Peyer's patch (tissue), 4 donors: ENCODE data around the gene LCE6A. TPM values are rescaled to one million over a fixed set of nuclear protein-coding genes. Genes with fewer than 3 reads are reported as not detected.

ENCODE experiments used
- DNase-seq, 3 donors: peaks; one replicate each; pipeline ENCODE4 v3.0.0-alpha.2; 2017 to 2019
- H3K27ac ChIP-seq, 4 donors: fragments of 200-600 bp; sonication (generic); one replicate each; pipeline ENCODE4 v1.5.1; 2016 to 2019
- H3K27me3 ChIP-seq, 2 donors: fragments of 200-600 bp; sonication (generic); one replicate each; pipeline ENCODE4 v1.5.1; 2019
- H3K36me3 ChIP-seq, 3 donors: fragments of 200-600 bp; sonication (generic); one replicate each; pipeline ENCODE4 v1.5.1; 2016 to 2019
- H3K4me1 ChIP-seq, 4 donors: fragments of 200-600 bp; sonication (generic); one replicate each; pipeline ENCODE4 v1.5.1; 2016 to 2019
- H3K4me3 ChIP-seq, 4 donors: fragments of 200-600 bp; sonication (generic); 1 replicate in 3 of 4; 2 replicates in 1 of 4; pipeline ENCODE4 v1.5.1; 2016 to 2019; ENCODE audit warnings: mild to moderate bottlenecking in 1 of 4
- H3K9me3 ChIP-seq, 4 donors: fragments of 200-600 bp; sonication (generic); one replicate each; pipeline ENCODE4 v1.5.1; 2016 to 2019; ENCODE audit warnings: mild to moderate bottlenecking in 1 of 4
- POLR2A ChIP-seq, 2 donors: fragments of 450-650 bp; IDR thresholded peaks; one replicate each; pipeline ENCODE4 v1.5.1; 2017; ENCODE audit warnings: antibody characterized with exemption in 2 of 2, mild to moderate bottlenecking in 2 of 2, moderate library complexity in 2 of 2
- total RNA-seq, 4 donors: library from RNA; depleted of rRNA; stranded (reverse); fragments of >200 nt; gene quantifications; one replicate each; pipeline ENCODE4 v1.1.0, GENCODE V29; 2016
- TF ChIP-seq, protein P1 (sequence below), 6 experiments: fragments of 450-650 bp in 4 of 6; fragments of 200-600 bp in 2 of 6; sonication (generic) in 1 of 6; IDR thresholded peaks; one replicate each; pipeline ENCODE4 v1.5.1; 2017 to 2019; ENCODE audit warnings: antibody characterized with exemption in 6 of 6, mild to moderate bottlenecking in 3 of 6, moderate library complexity in 1 of 6

The LCE6A gene
- total RNA-seq, 4 donors from 2014 or later, result not detected

DNA sequence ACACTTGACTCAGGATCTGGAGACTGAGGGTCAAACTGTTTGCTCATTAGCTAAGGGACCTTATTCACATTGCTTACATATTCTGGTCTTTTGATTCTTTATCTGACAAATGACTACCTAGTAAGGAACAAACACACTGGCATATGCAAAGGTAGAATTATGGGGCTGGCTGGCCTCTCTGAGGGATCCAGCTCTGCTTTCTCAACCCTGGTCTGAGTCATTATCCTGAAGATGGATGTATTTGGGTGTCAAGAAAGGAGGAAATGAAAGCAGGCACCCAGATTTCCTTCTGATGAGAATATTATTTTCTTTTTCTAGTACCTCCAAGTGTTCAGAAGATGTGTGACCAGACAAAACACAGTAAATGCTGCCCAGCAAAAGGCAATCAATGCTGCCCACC, 41.4 kb downstream of the LCE6A start:
- Histone ChIP-seq H3K27me3 (no peaks in the 10 kb centered on the region), H3K27ac (no peak overlapping the region), H3K9me3 (no peaks in the 10 kb centered on the region), H3K36me3 (no peaks in the 10 kb centered on the region), H3K4me1 (no peaks in the 10 kb centered on the region), H3K4me3 (no peak overlapping the region)
- no peak for DNase-seq
- TF ChIP-seq, protein P1, sequence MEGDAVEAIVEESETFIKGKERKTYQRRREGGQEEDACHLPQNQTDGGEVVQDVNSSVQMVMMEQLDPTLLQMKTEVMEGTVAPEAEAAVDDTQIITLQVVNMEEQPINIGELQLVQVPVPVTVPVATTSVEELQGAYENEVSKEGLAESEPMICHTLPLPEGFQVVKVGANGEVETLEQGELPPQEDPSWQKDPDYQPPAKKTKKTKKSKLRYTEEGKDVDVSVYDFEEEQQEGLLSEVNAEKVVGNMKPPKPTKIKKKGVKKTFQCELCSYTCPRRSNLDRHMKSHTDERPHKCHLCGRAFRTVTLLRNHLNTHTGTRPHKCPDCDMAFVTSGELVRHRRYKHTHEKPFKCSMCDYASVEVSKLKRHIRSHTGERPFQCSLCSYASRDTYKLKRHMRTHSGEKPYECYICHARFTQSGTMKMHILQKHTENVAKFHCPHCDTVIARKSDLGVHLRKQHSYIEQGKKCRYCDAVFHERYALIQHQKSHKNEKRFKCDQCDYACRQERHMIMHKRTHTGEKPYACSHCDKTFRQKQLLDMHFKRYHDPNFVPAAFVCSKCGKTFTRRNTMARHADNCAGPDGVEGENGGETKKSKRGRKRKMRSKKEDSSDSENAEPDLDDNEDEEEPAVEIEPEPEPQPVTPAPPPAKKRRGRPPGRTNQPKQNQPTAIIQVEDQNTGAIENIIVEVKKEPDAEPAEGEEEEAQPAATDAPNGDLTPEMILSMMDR (IDR thresholded peaks at IDR 0.05), result no peak
- TF ChIP-seq POLR2A (IDR thresholded peaks at IDR 0.05), result no peak

DNA sequence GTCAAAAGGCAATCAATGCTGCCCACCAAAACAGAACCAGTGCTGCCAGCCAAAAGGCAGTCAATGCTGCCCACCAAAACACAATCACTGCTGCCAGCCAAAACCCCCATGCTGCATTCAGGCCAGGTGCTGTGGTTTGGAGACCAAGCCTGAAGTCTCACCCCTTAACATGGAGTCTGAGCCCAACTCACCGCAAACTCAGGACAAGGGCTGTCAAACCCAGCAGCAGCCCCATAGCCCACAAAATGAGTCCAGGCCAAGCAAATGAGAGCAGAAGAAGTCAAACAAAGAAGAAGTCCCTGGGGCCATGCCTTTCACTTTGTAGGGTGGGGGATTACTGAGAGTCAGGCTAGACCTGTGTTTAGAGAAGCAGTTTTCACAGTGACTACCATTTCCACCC, 41.9 kb downstream of the LCE6A start:
- H3K9me3 ChIP-seq, result no peaks in the 10 kb centered on the region
- H3K4me3 ChIP-seq, result no peak overlapping the region
- no peak for DNase-seq
- H3K27ac ChIP-seq, result no peak overlapping the region
- no peaks in the 10 kb centered on the region for H3K36me3 ChIP-seq
- no peaks in the 10 kb centered on the region for H3K4me1 ChIP-seq
- H3K27me3 ChIP-seq, result no peaks in the 10 kb centered on the region
- TF ChIP-seq, protein P1 (IDR thresholded peaks at IDR 0.05), result no peak
- no peak for TF ChIP-seq POLR2A (IDR thresholded peaks at IDR 0.05)

DNA sequence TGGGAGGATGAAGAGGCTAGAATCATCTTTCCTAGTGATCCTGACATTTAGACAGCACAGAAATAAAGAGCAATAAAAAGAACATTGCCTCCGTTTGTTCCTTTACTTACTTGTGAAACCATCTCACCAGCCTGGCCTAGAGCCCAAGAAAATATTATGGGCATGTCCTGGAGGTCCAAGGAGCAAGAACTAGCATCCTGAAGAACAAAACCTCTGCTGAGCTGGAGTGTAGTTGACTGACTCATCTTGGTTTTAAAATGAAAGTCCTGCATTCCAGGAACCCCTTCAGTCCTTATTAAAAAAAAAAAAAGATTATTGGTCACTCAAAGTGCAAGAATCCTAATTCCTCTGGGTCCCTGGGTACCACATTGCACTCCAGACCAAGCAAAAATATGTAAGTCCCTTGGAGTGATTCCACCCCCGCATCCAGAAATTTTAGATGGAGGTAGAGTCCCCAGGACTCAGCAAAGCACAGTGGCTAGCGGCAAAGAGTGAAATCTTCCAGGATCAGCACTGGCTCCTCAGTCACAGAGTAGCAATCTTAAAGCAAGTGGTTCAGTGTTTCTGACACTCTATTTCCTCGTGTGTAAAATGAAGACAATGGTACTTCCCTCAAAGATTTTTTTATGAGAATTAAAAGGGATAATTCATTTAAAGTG, 42.4 kb downstream of the LCE6A start:
- no peaks in the 10 kb centered on the region for H3K4me1 ChIP-seq
- DNase-seq, result no peak
- no peaks in the 10 kb centered on the region for H3K27me3 ChIP-seq
- no peak overlapping the region for H3K4me3 ChIP-seq
- no peaks in the 10 kb centered on the region for H3K9me3 ChIP-seq
- no peak overlapping the region for H3K27ac ChIP-seq
- no peaks in the 10 kb centered on the region for H3K36me3 ChIP-seq
- TF ChIP-seq, protein P1 (IDR thresholded peaks at IDR 0.05), result no peak
- TF ChIP-seq POLR2A (IDR thresholded peaks at IDR 0.05), result no peak

DNA sequence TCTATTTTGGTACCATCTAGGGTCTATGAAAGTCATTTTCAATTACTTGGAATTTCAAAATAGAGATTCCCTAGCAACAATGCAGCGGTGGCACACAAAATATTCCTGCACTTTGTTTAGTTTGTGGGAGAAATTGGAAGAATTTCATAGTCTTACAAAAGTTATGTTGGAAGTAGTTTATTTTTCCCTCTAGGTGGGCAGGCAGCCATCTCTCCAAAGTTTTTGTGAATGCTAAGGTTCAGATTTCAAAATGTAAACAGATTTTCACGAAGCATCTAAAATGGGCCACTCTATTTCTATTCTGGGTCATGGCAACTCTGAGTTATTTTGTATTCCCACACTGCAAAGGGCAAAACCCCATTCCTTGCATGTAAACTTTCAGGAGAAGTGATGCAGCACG, 43.4 kb downstream of the LCE6A start:
- no peaks in the 10 kb centered on the region for H3K36me3 ChIP-seq
- TF ChIP-seq POLR2A (IDR thresholded peaks at IDR 0.05), result no peak
- TF ChIP-seq, protein P1 (IDR thresholded peaks at IDR 0.05), result no peak
- H3K4me3 ChIP-seq, result no peak overlapping the region
- no peaks in the 10 kb centered on the region for H3K27me3 ChIP-seq
- H3K27ac ChIP-seq, result no peak overlapping the region
- H3K4me1 ChIP-seq, result no peaks in the 10 kb centered on the region
- H3K9me3 ChIP-seq, result no peaks in the 10 kb centered on the region
- DNase-seq, result no peak

DNA sequence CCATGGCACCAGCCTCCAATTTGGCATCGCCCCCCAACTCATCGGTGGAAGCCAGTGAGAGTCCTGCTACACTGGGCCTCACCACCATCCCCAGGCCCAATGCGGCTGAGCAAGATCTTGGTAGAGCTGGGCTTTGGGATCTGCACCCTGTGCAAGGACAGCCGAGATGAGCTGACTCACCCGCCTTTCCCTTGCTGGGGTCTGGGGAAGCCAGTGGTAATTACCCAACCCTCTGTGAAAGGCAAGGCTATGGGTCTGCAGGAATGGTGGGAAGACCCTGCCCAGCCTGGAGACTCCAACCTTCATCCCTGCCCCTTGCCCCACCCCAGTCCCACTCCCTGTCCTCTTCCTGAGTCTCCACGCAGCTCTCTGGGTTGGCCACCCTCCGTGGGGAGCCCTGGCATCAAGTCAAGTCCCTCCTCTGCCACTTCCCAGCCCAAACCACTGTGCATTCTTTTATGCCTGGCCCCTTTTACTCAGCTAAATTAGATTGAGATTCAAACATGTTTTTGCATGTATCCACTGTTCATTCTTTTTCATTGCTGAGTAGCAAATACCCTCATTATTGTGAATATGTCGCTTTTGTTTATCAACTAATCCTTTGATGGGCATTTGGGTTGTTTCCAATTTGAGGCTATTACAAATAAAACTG, 44.2 kb downstream of the LCE6A start:
- H3K27me3 ChIP-seq, result no peaks in the 10 kb centered on the region
- no peak for DNase-seq
- no peak overlapping the region for H3K4me3 ChIP-seq
- no peak overlapping the region for H3K27ac ChIP-seq
- H3K9me3 ChIP-seq, result no peaks in the 10 kb centered on the region
- no peaks in the 10 kb centered on the region for H3K36me3 ChIP-seq
- TF ChIP-seq, protein P1 (IDR thresholded peaks at IDR 0.05), result no peak
- no peak for TF ChIP-seq POLR2A (IDR thresholded peaks at IDR 0.05)
- no peaks in the 10 kb centered on the region for H3K4me1 ChIP-seq
